Neural cell (in vitro differentiated cells): ENCODE measurements around the gene RAB4B. TPM values are rescaled to one million over a fixed set of nuclear protein-coding genes. Genes with fewer than 3 reads are reported as not detected.

ENCODE experiments used
- H2AFZ ChIP-seq: fragments of 200-600, 300-800 bp; sonication (generic), shearing (Covaris generic); 2 replicates; pipeline ENCODE4 v1.6.0; 2014; ENCODE audit warnings: low read depth, mild to moderate bottlenecking, antibody characterized with exemption, low read length, moderate library complexity
- H3F3A ChIP-seq: fragments of 200-600 bp; shearing (Covaris generic); 2 replicates; pipeline ENCODE4 v1.6.1; 2016; ENCODE audit warnings: mild to moderate bottlenecking, moderate library complexity, mixed read lengths, antibody characterized with exemption, low read length; ENCODE audit not compliant: insufficient read depth, poor library complexity, severe bottlenecking
- H3K27ac ChIP-seq: fragments of 200-600, 300-800 bp; sonication (generic), shearing (Covaris generic); 2 replicates; pipeline ENCODE4 v1.5.1; 2014; ENCODE audit warnings: mild to moderate bottlenecking, low read length, moderate library complexity
- H3K27me3 ChIP-seq: fragments of 300-800, 200-600 bp; sonication (generic), shearing (Covaris generic); 2 replicates; pipeline ENCODE4 v1.6.0; 2014; ENCODE audit warnings: mild to moderate bottlenecking, low read depth, low read length, moderate library complexity; ENCODE audit not compliant: insufficient read depth
- H3K36me3 ChIP-seq: fragments of 300-800, 200-600 bp; sonication (generic), shearing (Covaris generic); 2 replicates; pipeline ENCODE4 v1.5.1; 2014; ENCODE audit warnings: mild to moderate bottlenecking, antibody characterized with exemption, low read length, moderate library complexity; ENCODE audit not compliant: insufficient read depth
- H3K4me2 ChIP-seq: fragments of 300-800, 200-600 bp; sonication (generic), shearing (Covaris generic); 2 replicates; pipeline ENCODE4 v1.6.0; 2014; ENCODE audit warnings: mild to moderate bottlenecking, low read length
- H3K4me3 ChIP-seq: fragments of 300-800, 200-600 bp; sonication (generic), shearing (Covaris generic); 2 replicates; pipeline ENCODE4 v1.5.1; 2014; ENCODE audit warnings: mild to moderate bottlenecking, low read length, moderate library complexity
- H3K79me2 ChIP-seq: fragments of 200-600 bp; shearing (Covaris generic); replicated peaks from 2 replicates; pipeline ENCODE4 v1.6.0; 2014; ENCODE audit warnings: mild to moderate bottlenecking, low read length, moderate library complexity; ENCODE audit not compliant: insufficient read depth
- H3K9ac ChIP-seq: fragments of 300-800, 200-600 bp; sonication (generic), shearing (Covaris generic); 2 replicates; pipeline ENCODE4 v1.6.1; 2016; ENCODE audit warnings: mild to moderate bottlenecking, low read length, mixed read lengths
- H3K9me2 ChIP-seq: fragments of 200-600 bp; shearing (Covaris generic); 2 replicates; pipeline ENCODE4 v1.6.1; 2016; ENCODE audit warnings: mild to moderate bottlenecking, low read length, mixed read lengths; ENCODE audit not compliant: insufficient read depth
- H3K9me3 ChIP-seq: fragments of 200-600, 300-800 bp; sonication (generic), shearing (Covaris generic); 2 replicates; pipeline ENCODE4 v1.6.1; 2016; ENCODE audit warnings: mild to moderate bottlenecking, mixed run types, low read length, moderate library complexity, mixed read lengths
- H4K20me1 ChIP-seq: fragments of 200-600 bp; shearing (Covaris generic); 2 replicates; pipeline ENCODE4 v1.6.1; 2016; ENCODE audit warnings: mild to moderate bottlenecking, mixed run types; ENCODE audit not compliant: insufficient read depth
- CTCF ChIP-seq: fragments of 450-650 bp; IDR thresholded peaks from 2 replicates; pipeline ENCODE4 v1.5.1; 2014; ENCODE audit warnings: antibody characterized with exemption, mild to moderate bottlenecking, moderate library complexity; ENCODE audit not compliant: poor library complexity, severe bottlenecking
- EP300 ChIP-seq: fragments of 450-650 bp; conservative IDR thresholded peaks from 2 replicates; pipeline ENCODE4 v1.6.1; 2014; ENCODE audit warnings: antibody characterized with exemption, mild to moderate bottlenecking, moderate library complexity; ENCODE audit not compliant: poor library complexity, severe bottlenecking
- EZH2 ChIP-seq: fragments of 200-600, 300-800 bp; shearing (Covaris generic), sonication (generic); IDR thresholded peaks from 2 replicates; pipeline ENCODE4 v1.6.1; 2014; ENCODE audit warnings: antibody characterized with exemption, low read length, borderline replicate concordance, mild to moderate bottlenecking; ENCODE audit not compliant: insufficient read depth, poor library complexity, severe bottlenecking
- MXI1 ChIP-seq: fragments of 450-650 bp; conservative IDR thresholded peaks from 2 replicates; pipeline ENCODE4 v1.6.1; 2014; ENCODE audit warnings: antibody characterized with exemption, mild to moderate bottlenecking; ENCODE audit not compliant: poor library complexity, severe bottlenecking
- POLR2AphosphoS5 ChIP-seq: IDR thresholded peaks from 2 replicates; pipeline ENCODE4 v1.6.1; 2012
- RAD21 ChIP-seq: fragments of 450-650 bp; conservative IDR thresholded peaks from 2 replicates; pipeline ENCODE4 v1.6.1; 2014; ENCODE audit warnings: antibody characterized with exemption, mild to moderate bottlenecking, moderate library complexity
- REST ChIP-seq: IDR thresholded peaks from 2 replicates; pipeline ENCODE4 v1.6.1; 2012; ENCODE audit warnings: borderline replicate concordance
- SMC3 ChIP-seq: fragments of 450-650 bp; conservative IDR thresholded peaks from 2 replicates; pipeline ENCODE4 v1.6.1; 2014; ENCODE audit warnings: antibody characterized with exemption, mild to moderate bottlenecking, moderate library complexity; ENCODE audit not compliant: poor library complexity
- TAF1 ChIP-seq: IDR thresholded peaks from 2 replicates; pipeline ENCODE4 v1.6.1; 2012; ENCODE audit warnings: low read depth
- polyA plus RNA-seq: library from polyadenylated mRNA; depleted of rRNA; stranded (reverse); fragments of >200 nt; gene quantifications from 2 replicates; pipeline ENCODE4 v1.2.3, GENCODE V29; 2014

RAB4B gene
- polyA plus RNA-seq, 1 donor from 2014 or later: 66.0 TPM

- H4K20me1 ChIP-seq: no peaks in the 10 kb centered on the region
- H3K9me2 ChIP-seq: no peaks in the 10 kb centered on the region
- no peak overlapping the region for H3K4me2 ChIP-seq
- H3K27me3 ChIP-seq: no peaks in the 10 kb centered on the region
- no peak overlapping the region for H3K4me3 ChIP-seq
- no peak overlapping the region for H3K9ac ChIP-seq
- H3K27ac ChIP-seq: no peak overlapping the region
- peaks cover 4% of the 10 kb centered on the region for H3F3A ChIP-seq
- no peak for TF ChIP-seq SMC3
- no peak overlapping the region for H2AFZ ChIP-seq
- no peaks in the 10 kb centered on the region for H3K79me2 ChIP-seq
- H3K9me3 ChIP-seq: no peaks in the 10 kb centered on the region
- H3K36me3 ChIP-seq: no peaks in the 10 kb centered on the region
Measured at GRCh38 chr19:40775632-40776022, 2.4 kb upstream of the RAB4B start.

GRCh38 chr19:40776364-40776763 is 1.7 kb upstream of the RAB4B start:
- H3K27ac ChIP-seq: peak overlapping the region; percentile 99
- H2AFZ ChIP-seq: no peak overlapping the region
- no peaks in the 10 kb centered on the region for H4K20me1 ChIP-seq
- no peaks in the 10 kb centered on the region for H3K9me2 ChIP-seq
- H3K79me2 ChIP-seq: no peaks in the 10 kb centered on the region
- H3K27me3 ChIP-seq: no peaks in the 10 kb centered on the region
- H3K9me3 ChIP-seq: no peaks in the 10 kb centered on the region
- H3K4me2 ChIP-seq: peak overlapping the region; percentile 78
- H3K36me3 ChIP-seq: no peaks in the 10 kb centered on the region
- H3K9ac ChIP-seq: peak overlapping the region; percentile 87
- H3K4me3 ChIP-seq: peak overlapping the region; percentile 80
- TF ChIP-seq EP300: no peak
- no peak for TF ChIP-seq TAF1
- TF ChIP-seq EZH2: no peak
- TF ChIP-seq SMC3: no peak
- no peak for TF ChIP-seq REST
- TF ChIP-seq CTCF: no peak
- no peak for TF ChIP-seq RAD21
- TF ChIP-seq MXI1: no peak
- no peak for TF ChIP-seq POLR2AphosphoS5
- peaks cover 4% of the 10 kb centered on the region for H3F3A ChIP-seq
